GM12878 (cell line): Measurements from ENCODE around the gene AURKA. TPM values are rescaled to one million over a fixed set of nuclear protein-coding genes. Genes with fewer than 3 reads are reported as not detected.

ENCODE experiments used
- ATAC-seq: fragments of 200-7000 bp; cut with Tn5 transposase; 3 replicates; pipeline ENCODE4 v1.9.1; 2020; ENCODE audit warnings: mild to moderate bottlenecking, moderate library complexity
- BruUV-seq: library from RNA; stranded (reverse); fragments of 400-500 nt; replicated peaks from 2 replicates; lab custom pipeline; 2021; lab: Mats Ljungman, UMichigan
- CTCF ChIA-PET: fragments of 300-600 bp; sonication (Branson Sonifier 250); formaldehyde crosslinking; extraction: SDS; loops from one replicate; lab custom pipeline; 2021; ENCODE audit warnings: inconsistent platforms; lab: Yijun Ruan, JAX
- POLR2A ChIA-PET: fragments of 350-600 bp; formaldehyde crosslinking; extraction: SDS; loops from one replicate; lab custom pipeline; 2021; ENCODE audit warnings: inconsistent platforms; lab: Charles Lee
- RAD21 ChIA-PET: fragments of 300-600 bp; sonication (Branson Sonifier 250); formaldehyde crosslinking; loops from one replicate; lab custom pipeline; 2023; ENCODE audit warnings: antibody characterized with exemption; ENCODE audit not compliant: unreplicated experiment; lab: Charles Lee
- SMC1A ChIA-PET: fragments of 300-600 bp; sonication (Branson Sonifier 250); formaldehyde crosslinking; loops from one replicate; lab custom pipeline; 2023; ENCODE audit not compliant: unreplicated experiment, uncharacterized antibody; lab: Charles Lee
- DNase-seq: peaks from one replicate; pipeline ENCODE4 v3.0.0-alpha.2; 2011; ENCODE audit warnings: low read depth, low spot score
- FAIRE-seq: peaks from 3 replicates; lab custom pipeline; 2011; peaks lifted over from hg19 to GRCh38; lab: Jason Lieb, UNC
- H2AFZ ChIP-seq: 2 replicates; pipeline ENCODE4 v1.6.0; 2011; ENCODE audit warnings: low read depth, low read length, control low read depth; ENCODE audit not compliant: control insufficient read depth
- H3K27ac ChIP-seq: 2 replicates; pipeline ENCODE4 v1.5.1; 2011; ENCODE audit warnings: control low read depth; ENCODE audit not compliant: control insufficient read depth, insufficient read depth
- H3K27me3 ChIP-seq, 2 experiments: replicated peaks in 1 of 2; 2 replicates each; pipeline versions ENCODE4 v1.6.0 to v1.6.1; 2011; ENCODE audit warnings: low read length in 1 of 2; ENCODE audit not compliant: control insufficient read depth in 2 of 2, insufficient read depth in 2 of 2
- H3K36me3 ChIP-seq, 2 experiments: 2 replicates each; pipeline ENCODE4 v1.5.1; 2011; ENCODE audit warnings: low read length in 1 of 2; ENCODE audit not compliant: control insufficient read depth in 2 of 2, insufficient read depth in 2 of 2
- H3K4me1 ChIP-seq: 2 replicates; pipeline ENCODE4 v1.6.1; 2011; ENCODE audit warnings: mild to moderate bottlenecking, low read length, moderate library complexity, mixed read lengths; ENCODE audit not compliant: control insufficient read depth, insufficient read depth
- H3K4me2 ChIP-seq: 2 replicates; pipeline ENCODE4 v1.6.0; 2011; ENCODE audit warnings: control low read depth; ENCODE audit not compliant: control insufficient read depth, insufficient read depth
- H3K4me3 ChIP-seq: fragments of 200-600 bp; sonication (generic); 2 replicates; pipeline ENCODE4 v1.5.1; 2016
- H3K79me2 ChIP-seq: 2 replicates; pipeline ENCODE4 v1.6.0; 2011; ENCODE audit warnings: low read length; ENCODE audit not compliant: control insufficient read depth, insufficient read depth
- H3K9ac ChIP-seq: 2 replicates; pipeline ENCODE4 v1.8.0; 2011; ENCODE audit warnings: low read length, control low read depth, mixed read lengths; ENCODE audit not compliant: control insufficient read depth, insufficient read depth
- H3K9me3 ChIP-seq: replicated peaks from 3 replicates; pipeline ENCODE4 v1.5.1; 2011; ENCODE audit warnings: mild to moderate bottlenecking, low read length; ENCODE audit not compliant: control insufficient read depth, insufficient read depth
- H4K20me1 ChIP-seq: 2 replicates; pipeline ENCODE4 v1.6.0; 2011; ENCODE audit not compliant: control insufficient read depth, insufficient read depth
- TCF7 ChIP-seq: IDR thresholded peaks from 2 replicates; pipeline ENCODE4 v1.6.1; 2014; ENCODE audit warnings: antibody characterized with exemption, borderline replicate concordance
- ZNF207 ChIP-seq: fragments of 450-650 bp; IDR thresholded peaks from 2 replicates; pipeline ENCODE4 v1.6.1; 2014; ENCODE audit warnings: antibody characterized with exemption, mild to moderate bottlenecking, borderline replicate concordance
- ZNF24 ChIP-seq: fragments of 450-650 bp; IDR thresholded peaks from 2 replicates; pipeline ENCODE4 v1.6.1; 2017; ENCODE audit warnings: antibody characterized with exemption, mild to moderate bottlenecking
- ZNF384 ChIP-seq: IDR thresholded peaks from 2 replicates; pipeline ENCODE4 v1.6.1; 2012; ENCODE audit warnings: low read depth, mild to moderate bottlenecking, low read length, improper control_type of control experiment, borderline replicate concordance
- WGBS: methylation state at CpG from one replicate; pipeline ENCODE4 v1.1.6; 2016; ENCODE audit warnings: low lambda C conversion rate; ENCODE audit not compliant: insufficient replicate concordance, insufficient coverage; ENCODE audit errors: missing lambda C conversion rate; 5-methylcytosine and 5-hydroxymethylcytosine counted together
- in situ Hi-C: fragments of 300-500 bp; cut with MboI; formaldehyde crosslinking; loops from 9 replicates; pipeline ENCODE4 v1.14.3; 2018; ENCODE audit warnings: mixed read lengths
- intact Hi-C: fragments of 100-400 bp; cut with micrococcal nuclease; formaldehyde crosslinking; loops from one replicate; pipeline ENCODE4 v1.14.2; 2022; ENCODE audit not compliant: unreplicated experiment
- polyA plus RNA-seq, 11 experiments: library from polyadenylated mRNA; depleted of rRNA in 4 of 11; unstranded in 6 of 11; stranded (reverse) in 5 of 11; fragments of >200 nt; fragmentation: Nextera tagmentation in 4 of 11; fragmentation: Illumina TruSeq in 1 of 11; extraction: Ambion mirVana in 4 of 11; extraction: Trizol in 1 of 11; gene quantifications; 1 replicate in 1 of 11; 2 replicates in 10 of 11; pipeline versions ENCODE4 v1.2.1 to v1.2.3, GENCODE V29; 2011 to 2016; ENCODE audit warnings: inconsistent platforms in 2 of 11, missing spikeins in 2 of 11, low read depth in 1 of 11
- total RNA-seq, 4 experiments: library from RNA; depleted of rRNA in 3 of 4; stranded (reverse); fragments of >200 nt in 3 of 4; fragmentation: Illumina TruSeq in 1 of 4; extraction: Trizol in 1 of 4; gene quantifications; 2 replicates each; pipeline versions ENCODE4 v1.2.1 to v1.2.3, GENCODE V29; 2013 to 2021
- TF ChIP-seq, protein P1 (sequence below): fragments of 450-650 bp; formaldehyde crosslinking; IDR thresholded peaks from 2 replicates; pipeline ENCODE4 v1.5.0; 2022; ENCODE audit warnings: mild to moderate bottlenecking, missing genetic modification characterization
- TF ChIP-seq, protein P2 (sequence below): IDR thresholded peaks from 2 replicates; pipeline ENCODE4 v1.6.1; 2011; ENCODE audit warnings: low read depth, low read length, improper control_type of control experiment, borderline replicate concordance
- TF ChIP-seq, protein P3 (sequence below): IDR thresholded peaks from 2 replicates; pipeline ENCODE4 v1.6.1; 2011; ENCODE audit warnings: borderline replicate concordance, low read depth, mild to moderate bottlenecking, moderate library complexity, mixed read lengths, low read length; ENCODE audit not compliant: insufficient read depth; ENCODE audit errors: extremely low read length
- TF ChIP-seq, protein P4 (sequence below): fragments of 450-650 bp; IDR thresholded peaks from 2 replicates; pipeline ENCODE4 v1.6.1; 2018; ENCODE audit warnings: mild to moderate bottlenecking, low read depth, moderate library complexity; ENCODE audit not compliant: partially characterized antibody
- TF ChIP-seq, protein P5 (sequence below): fragments of 450-650 bp; IDR thresholded peaks from 2 replicates; pipeline ENCODE4 v1.6.1; 2016; ENCODE audit warnings: mild to moderate bottlenecking
- TF ChIP-seq, protein P6 (sequence below): fragments of 450-650 bp; IDR thresholded peaks from 2 replicates; pipeline ENCODE4 v1.6.1; 2017; ENCODE audit warnings: mild to moderate bottlenecking

The AURKA gene
- total and polyA plus RNA-seq, 10 of the 15 experiments (the other 5 are each of a cell fraction or from before 2014, with no cell fraction given) = 57.3 to 122 (median 73.4) TPM

DNA sequence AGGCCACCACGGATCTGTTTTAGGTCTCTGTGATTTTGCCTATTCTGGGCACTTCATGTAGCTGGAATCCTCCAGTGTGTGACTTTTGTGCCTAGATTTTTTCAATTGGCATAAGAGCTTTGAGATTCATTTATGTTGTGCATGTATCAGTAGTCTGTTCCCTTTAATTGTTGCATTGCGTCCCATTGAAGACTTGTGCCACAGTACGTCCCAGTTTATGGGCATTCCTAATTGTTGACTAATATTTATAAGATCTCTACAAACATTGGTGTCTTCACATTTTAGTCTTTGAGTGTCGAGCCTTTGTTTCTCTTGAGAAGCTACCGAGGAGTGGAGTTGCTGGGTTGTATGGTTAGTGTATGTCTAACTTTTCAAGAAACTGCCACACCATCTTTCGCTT is 33.9 kb downstream of the AURKA start (continued):
- TF ChIP-seq, protein P1, sequence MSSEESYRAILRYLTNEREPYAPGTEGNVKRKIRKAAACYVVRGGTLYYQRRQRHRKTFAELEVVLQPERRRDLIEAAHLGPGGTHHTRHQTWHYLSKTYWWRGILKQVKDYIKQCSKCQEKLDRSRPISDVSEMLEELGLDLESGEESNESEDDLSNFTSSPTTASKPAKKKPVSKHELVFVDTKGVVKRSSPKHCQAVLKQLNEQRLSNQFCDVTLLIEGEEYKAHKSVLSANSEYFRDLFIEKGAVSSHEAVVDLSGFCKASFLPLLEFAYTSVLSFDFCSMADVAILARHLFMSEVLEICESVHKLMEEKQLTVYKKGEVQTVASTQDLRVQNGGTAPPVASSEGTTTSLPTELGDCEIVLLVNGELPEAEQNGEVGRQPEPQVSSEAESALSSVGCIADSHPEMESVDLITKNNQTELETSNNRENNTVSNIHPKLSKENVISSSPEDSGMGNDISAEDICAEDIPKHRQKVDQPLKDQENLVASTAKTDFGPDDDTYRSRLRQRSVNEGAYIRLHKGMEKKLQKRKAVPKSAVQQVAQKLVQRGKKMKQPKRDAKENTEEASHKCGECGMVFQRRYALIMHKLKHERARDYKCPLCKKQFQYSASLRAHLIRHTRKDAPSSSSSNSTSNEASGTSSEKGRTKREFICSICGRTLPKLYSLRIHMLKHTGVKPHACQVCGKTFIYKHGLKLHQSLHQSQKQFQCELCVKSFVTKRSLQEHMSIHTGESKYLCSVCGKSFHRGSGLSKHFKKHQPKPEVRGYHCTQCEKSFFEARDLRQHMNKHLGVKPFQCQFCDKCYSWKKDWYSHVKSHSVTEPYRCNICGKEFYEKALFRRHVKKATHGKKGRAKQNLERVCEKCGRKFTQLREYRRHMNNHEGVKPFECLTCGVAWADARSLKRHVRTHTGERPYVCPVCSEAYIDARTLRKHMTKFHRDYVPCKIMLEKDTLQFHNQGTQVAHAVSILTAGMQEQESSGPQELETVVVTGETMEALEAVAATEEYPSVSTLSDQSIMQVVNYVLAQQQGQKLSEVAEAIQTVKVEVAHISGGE (CRISPR knock-in tag) = no peak
- TF ChIP-seq ZNF24 (no peak), ZNF207 (no peak)

DNA sequence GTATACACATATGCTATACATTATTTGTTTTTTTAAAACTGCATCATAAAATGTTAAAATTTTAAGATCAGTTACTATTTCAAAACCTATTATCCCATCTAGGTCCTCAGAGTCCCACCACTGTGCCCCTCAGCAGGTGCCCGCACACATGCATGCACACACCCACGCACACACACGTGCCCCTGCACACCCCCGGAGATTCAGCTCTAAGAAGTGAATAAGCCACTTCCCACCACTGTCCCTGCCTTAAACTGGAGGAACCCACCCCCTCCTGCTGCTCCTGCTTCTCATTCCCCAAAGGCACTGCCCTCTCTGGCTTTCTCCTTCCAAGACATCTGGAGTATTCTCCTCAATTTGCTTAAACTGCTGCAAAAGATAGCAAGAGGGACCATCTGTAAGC is 38.7 kb downstream of the AURKA start:
- CTCF ChIA-PET = no interaction called here
- TF ChIP-seq, protein P2, sequence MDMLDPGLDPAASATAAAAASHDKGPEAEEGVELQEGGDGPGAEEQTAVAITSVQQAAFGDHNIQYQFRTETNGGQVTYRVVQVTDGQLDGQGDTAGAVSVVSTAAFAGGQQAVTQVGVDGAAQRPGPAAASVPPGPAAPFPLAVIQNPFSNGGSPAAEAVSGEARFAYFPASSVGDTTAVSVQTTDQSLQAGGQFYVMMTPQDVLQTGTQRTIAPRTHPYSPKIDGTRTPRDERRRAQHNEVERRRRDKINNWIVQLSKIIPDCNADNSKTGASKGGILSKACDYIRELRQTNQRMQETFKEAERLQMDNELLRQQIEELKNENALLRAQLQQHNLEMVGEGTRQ = no peak
- TF ChIP-seq, protein P3, sequence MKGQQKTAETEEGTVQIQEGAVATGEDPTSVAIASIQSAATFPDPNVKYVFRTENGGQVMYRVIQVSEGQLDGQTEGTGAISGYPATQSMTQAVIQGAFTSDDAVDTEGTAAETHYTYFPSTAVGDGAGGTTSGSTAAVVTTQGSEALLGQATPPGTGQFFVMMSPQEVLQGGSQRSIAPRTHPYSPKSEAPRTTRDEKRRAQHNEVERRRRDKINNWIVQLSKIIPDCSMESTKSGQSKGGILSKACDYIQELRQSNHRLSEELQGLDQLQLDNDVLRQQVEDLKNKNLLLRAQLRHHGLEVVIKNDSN = no peak
- no peak for TF ChIP-seq ZNF384
- TF ChIP-seq, protein P4, sequence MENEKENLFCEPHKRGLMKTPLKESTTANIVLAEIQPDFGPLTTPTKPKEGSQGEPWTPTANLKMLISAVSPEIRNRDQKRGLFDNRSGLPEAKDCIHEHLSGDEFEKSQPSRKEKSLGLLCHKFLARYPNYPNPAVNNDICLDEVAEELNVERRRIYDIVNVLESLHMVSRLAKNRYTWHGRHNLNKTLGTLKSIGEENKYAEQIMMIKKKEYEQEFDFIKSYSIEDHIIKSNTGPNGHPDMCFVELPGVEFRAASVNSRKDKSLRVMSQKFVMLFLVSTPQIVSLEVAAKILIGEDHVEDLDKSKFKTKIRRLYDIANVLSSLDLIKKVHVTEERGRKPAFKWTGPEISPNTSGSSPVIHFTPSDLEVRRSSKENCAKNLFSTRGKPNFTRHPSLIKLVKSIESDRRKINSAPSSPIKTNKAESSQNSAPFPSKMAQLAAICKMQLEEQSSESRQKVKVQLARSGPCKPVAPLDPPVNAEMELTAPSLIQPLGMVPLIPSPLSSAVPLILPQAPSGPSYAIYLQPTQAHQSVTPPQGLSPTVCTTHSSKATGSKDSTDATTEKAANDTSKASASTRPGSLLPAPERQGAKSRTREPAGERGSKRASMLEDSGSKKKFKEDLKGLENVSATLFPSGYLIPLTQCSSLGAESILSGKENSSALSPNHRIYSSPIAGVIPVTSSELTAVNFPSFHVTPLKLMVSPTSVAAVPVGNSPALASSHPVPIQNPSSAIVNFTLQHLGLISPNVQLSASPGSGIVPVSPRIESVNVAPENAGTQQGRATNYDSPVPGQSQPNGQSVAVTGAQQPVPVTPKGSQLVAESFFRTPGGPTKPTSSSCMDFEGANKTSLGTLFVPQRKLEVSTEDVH = no peak
- TF ChIP-seq TCF7 = no peak
- TF ChIP-seq, protein P5, sequence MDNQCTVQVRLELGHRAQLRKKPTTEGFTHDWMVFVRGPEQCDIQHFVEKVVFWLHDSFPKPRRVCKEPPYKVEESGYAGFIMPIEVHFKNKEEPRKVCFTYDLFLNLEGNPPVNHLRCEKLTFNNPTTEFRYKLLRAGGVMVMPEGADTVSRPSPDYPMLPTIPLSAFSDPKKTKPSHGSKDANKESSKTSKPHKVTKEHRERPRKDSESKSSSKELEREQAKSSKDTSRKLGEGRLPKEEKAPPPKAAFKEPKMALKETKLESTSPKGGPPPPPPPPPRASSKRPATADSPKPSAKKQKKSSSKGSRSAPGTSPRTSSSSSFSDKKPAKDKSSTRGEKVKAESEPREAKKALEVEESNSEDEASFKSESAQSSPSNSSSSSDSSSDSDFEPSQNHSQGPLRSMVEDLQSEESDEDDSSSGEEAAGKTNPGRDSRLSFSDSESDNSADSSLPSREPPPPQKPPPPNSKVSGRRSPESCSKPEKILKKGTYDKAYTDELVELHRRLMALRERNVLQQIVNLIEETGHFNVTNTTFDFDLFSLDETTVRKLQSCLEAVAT = no peak
- TF ChIP-seq, protein P6, sequence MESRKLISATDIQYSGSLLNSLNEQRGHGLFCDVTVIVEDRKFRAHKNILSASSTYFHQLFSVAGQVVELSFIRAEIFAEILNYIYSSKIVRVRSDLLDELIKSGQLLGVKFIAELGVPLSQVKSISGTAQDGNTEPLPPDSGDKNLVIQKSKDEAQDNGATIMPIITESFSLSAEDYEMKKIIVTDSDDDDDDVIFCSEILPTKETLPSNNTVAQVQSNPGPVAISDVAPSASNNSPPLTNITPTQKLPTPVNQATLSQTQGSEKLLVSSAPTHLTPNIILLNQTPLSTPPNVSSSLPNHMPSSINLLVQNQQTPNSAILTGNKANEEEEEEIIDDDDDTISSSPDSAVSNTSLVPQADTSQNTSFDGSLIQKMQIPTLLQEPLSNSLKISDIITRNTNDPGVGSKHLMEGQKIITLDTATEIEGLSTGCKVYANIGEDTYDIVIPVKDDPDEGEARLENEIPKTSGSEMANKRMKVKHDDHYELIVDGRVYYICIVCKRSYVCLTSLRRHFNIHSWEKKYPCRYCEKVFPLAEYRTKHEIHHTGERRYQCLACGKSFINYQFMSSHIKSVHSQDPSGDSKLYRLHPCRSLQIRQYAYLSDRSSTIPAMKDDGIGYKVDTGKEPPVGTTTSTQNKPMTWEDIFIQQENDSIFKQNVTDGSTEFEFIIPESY = no peak

More for the DNA sequence above, 38.7 kb downstream of the AURKA start:
- ChIA-PET SMC1A (no interaction called here), RAD21 (no interaction called here), POLR2A (no interaction called here)
- intact Hi-C loops = no loop called here
- no peaks in the 10 kb centered on the region for H4K20me1 ChIP-seq
- no peaks in the 10 kb centered on the region for H3K79me2 ChIP-seq
- FAIRE-seq (no peak), DNase-seq (no peak), ATAC-seq (no peak)
- H3K36me3 ChIP-seq = no peaks in the 10 kb centered on the region
- H3K9me3 ChIP-seq = no peaks in the 10 kb centered on the region
- no peak overlapping the region for H3K4me2 ChIP-seq
- peaks cover 0 to 3% of the 10 kb centered on the region in 2 experiments; a peak in 1 of 4 replicates for H3K27me3 ChIP-seq
- in situ Hi-C loops = no loop called here
- no peak overlapping the region for H3K4me3 ChIP-seq
- WGBS = 33% methylated on average over 4 of the region's 4 CpGs
- BruUV-seq = no TSS peak
- H3K27ac ChIP-seq = no peak overlapping the region
- no peak overlapping the region for H2AFZ ChIP-seq
- H3K9ac ChIP-seq = no peak overlapping the region
- no peaks in the 10 kb centered on the region for H3K4me1 ChIP-seq
